Endometrium (tissue), 2 donors: ENCODE measurements around the gene UBE4B.
A peak's percentile ranks its signal among the peaks of the same experiment; 100 is the strongest.

ENCODE experiments used
- FAIRE-seq: peaks from 2 replicates; lab custom pipeline; 2012; peaks lifted over from hg19 to GRCh38; lab: Jason Lieb, UNC
- donor health status: control.
- donor health status: control.

The UBE4B gene

DNA sequence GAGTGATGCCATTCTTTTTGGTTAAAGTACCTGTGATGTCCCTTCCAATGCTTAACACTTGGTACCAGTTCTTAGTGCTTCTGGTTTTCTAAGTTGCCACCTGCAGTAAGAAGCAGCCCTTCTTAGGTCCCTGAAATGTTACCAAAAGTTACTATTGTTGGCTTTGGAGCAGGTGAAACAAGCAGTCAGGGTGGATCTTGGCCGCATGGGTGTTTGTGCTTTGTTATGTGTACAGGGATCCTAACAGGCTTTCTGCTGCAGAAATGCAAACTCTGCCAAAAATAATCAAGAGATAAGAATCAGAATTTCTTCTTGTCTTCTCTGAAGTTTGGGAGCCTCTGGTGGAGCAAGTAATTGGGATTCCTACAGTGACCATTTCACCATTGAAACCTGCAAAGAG is 84.4 kb downstream of the UBE4B start:
- FAIRE-seq: no peak

DNA sequence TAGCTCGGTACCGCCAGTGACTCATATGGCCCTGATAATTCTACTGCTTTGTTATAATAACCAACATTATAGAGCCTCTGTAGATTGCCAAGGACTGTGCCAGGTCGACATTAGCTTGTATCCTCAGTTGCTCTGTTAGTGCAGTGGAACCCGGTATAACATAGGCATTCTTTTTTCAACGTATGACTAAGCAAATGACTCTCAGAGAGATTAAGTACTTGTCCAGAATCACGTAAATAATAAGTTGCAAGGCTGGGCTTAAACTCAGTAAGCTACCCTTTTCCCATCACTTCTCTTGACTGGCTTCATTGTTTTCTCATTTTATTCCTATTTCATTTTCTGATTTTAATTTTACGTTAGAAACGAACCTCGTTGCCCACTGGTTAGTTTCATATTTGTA is 85.1 kb downstream of the UBE4B start:
- no peak for FAIRE-seq

DNA sequence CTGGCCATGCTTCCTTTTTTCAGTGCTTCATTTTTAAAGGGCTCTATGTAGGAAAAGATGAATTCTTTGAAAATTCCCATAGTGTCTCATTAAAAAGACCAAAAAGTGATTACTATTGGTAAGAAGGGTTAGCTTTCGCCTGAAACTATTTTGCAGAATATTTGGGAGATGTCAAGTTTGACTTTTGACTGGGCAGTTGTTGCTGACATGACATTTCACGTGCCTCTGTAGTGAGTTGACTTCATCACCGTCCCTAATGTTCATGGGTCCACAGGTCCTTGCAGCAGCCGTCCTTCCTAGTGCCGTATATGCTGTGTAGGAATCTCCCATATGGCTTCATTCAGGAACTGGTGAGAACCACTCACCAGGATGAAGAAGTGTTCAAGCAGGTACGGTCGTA is 88.9 kb downstream of the UBE4B start:
- FAIRE-seq: no peak

- FAIRE-seq: peak; percentile 43
These were observed 90.2 kb downstream of the UBE4B start for GRCh38 chr1:10122926-10123325.

DNA sequence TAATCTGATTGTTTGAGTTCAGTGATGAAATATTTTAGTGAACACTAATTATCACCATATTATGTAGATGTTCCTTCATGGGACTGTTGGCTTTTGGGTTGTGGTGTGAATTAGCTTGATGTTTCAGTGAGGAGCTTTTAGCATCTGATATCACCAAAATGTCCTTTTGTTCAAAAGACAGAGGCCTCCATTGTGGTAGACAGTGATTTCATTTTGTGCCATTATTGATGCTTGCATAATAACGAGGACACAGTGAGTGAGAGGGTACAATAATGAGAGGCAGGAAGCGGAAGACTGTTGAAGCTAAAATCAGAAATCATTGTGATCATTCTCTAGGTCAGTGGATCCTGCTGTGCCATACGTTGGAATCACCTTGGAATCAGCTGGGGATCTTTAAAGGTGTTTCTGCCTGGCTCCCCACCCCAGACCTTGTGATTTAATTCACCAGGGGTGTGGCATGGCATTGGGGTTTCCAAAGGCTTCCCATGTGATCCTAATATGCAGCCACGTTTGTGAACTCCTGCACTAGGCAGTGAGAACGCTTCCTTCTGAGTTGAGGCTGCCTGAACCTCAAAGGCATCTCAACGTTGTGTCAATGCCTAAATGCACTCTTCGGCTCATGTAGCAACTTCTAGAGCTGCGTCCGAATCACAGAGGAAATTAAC is 95.5 kb downstream of the UBE4B start:
- FAIRE-seq: no peak

DNA sequence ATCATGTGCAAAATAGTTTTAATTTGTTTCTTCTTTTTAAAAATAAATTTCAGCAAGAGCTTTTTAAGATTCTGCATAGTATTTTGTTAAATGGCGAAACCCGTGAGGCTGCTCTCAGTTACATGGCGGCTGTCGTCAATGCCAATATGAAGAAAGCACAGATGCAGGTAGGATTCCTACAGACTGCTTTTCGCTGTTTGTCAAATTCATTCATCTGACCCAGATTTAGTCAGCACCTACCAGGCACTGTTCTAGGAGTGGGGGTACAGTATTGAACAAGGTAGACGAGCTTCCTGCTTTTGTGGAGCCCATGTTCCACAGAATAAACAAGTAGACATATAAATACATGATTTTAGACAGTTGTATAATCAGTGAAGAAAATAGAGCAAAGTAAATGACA is 99.6 kb downstream of the UBE4B start:
- no peak for FAIRE-seq

- FAIRE-seq: no peak
These were observed 100.1 kb downstream of the UBE4B start for GRCh38 chr1:10132852-10133251.

DNA sequence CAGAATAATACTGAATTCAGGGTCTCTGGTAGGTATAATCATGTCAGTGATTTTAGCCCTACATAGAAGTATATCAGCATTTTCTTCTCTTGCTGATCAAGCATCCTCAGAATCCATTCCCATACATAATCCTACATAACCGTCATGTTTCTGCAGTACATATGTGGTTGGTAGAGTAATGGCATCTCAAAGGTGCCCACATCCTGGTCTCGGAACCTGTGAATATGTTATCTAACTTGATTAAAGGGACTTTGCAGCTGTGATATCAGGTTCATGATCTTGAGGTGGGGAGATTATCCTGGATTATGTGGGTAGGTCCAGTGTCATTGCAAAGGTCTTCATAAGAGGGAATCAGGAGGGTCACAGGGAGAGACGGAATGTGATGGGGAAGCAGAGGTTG is 108.2 kb downstream of the UBE4B start:
- no peak for FAIRE-seq

- no peak for FAIRE-seq
These were observed 111.3 kb downstream of the UBE4B start for GRCh38 chr1:10143961-10144485.

GRCh38 chr1:10146391-10146790 is 113.6 kb downstream of the UBE4B start:
- FAIRE-seq: no peak

GRCh38 chr1:10149231-10149630 is 116.5 kb downstream of the UBE4B start:
- FAIRE-seq: no peak

GRCh38 chr1:10152709-10153284 is 120.0 kb downstream of the UBE4B start:
- FAIRE-seq: no peak

DNA sequence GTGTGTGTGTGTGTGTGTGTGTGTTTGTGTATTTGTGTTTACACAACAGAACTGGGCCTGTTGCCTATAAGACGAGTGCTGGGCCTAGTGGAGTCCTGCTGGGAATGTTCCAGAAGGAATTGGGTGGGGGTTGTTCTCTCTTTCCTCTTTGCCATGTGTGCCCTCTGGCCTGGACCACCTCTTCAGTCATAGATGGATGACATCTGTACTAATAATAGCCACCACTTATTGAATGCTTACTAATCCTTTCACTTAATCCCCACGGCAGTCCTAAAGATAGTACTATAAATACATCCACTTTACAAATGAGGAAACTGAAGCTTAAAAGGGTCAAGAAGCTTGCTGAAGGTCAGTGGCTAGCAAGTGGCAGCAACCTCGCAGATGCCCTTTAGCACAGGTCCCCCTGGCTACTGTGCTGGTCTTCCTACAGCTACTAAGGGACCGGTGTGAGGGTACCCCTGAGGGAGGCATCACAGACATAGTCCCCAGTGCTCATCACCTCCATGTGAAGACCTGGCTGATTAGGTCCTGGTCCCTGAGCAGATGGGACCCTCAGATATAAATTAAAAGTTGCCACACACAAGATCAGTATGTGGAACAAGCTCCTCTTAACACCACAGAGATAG is 122.4 kb downstream of the UBE4B start:
- no peak for FAIRE-seq

- FAIRE-seq: no peak
These were observed 127.4 kb downstream of the UBE4B start for GRCh38 chr1:10160173-10160572.

- no peak for FAIRE-seq
These were observed 128.2 kb downstream of the UBE4B start for GRCh38 chr1:10160907-10161490.

- no peak for FAIRE-seq
These were observed 129.0 kb downstream of the UBE4B start for GRCh38 chr1:10161541-10162290.

DNA sequence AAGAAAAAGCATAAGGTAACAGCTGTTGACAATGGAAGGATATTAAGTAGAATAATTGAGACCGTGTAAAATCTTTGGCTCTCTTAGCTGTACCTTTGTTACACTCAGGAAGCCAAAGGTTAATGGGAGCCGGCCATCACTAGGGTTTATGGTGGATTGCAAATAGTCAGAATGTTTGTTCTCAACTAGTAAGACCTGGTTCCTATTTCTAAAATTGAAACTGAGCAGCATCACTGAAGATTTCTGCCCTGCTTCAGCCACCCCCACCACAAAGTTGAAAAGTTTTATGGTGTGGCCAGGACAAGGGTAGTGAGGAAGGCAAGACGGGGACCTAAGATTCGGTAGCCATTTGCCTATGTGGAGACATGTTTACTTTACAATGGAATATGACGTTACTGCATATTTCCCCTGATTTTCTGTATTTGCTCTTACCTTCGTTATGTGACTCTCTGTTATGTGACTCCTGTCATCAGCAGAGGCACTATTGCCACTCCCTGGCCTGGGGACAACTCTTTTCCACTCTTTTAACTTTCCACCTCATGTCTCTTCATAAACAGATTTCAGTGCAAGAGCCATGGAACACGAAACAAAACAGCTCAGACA is 136.3 kb downstream of the UBE4B start:
- FAIRE-seq: no peak

- FAIRE-seq: no peak
These were observed 137.4 kb downstream of the UBE4B start for GRCh38 chr1:10170239-10170574.

- FAIRE-seq: no peak
These were observed 138.5 kb downstream of the UBE4B start for GRCh38 chr1:10171105-10171767.

DNA sequence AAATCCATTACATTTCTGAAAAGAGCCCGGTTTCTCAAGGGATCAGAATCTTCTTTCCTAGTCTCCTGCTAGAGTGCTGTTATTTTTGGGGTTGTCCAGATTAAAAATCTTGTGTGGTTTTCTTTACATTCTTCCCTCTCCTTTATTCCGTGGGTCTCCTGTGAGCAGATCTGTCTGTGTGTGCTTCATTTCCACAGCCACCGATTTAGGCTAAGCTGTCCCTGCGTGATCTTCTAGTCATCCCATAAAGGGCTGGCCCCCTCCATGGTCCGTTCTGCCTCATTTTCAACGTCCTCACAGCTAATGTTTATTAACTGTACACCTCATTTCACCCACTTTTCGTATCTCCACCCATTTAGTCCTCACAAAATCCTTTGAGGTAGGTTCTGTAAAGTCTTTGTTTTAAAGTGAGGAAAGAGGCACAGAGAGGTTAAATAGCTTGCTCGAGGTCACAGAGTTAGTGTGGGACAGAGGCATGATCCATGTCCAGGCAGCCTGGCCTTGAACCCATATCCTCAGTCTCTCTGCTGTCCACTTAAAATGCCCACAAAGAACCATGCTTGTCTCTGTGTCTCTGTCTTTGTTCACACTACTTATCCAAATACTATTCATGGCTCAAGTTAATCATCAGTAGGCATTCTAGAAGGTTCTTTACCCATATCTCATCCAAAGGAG is 139.4 kb downstream of the UBE4B start:
- FAIRE-seq: no peak

DNA sequence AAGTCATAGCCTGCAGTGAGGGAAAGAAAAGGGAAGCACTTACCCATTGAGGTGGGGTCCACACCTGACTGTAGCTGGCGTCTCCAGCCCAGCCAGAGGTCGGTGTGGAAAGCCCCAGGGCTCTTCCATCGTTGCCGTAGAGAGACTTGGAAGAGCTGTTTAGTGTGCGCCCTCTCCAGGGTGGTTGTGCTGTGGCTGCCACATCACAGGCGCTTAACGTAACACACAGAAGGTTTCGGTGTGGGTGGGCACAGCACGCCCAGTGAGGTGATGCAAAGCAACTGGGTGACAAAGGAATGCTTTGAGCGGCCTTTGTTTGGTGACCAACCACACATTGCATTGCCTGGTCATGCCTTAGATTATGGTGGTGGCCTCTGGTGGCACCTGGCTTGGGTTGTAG is 140.8 kb downstream of the UBE4B start:
- no peak for FAIRE-seq
